Adrenal gland (tissue), 5 donors: ENCODE results near the gene AP1AR.

Experiments
- POLR2A ChIP-seq, 2 donors: fragments of 450-650 bp; IDR thresholded peaks; one replicate each; pipeline ENCODE4 v1.6.1; 2017; ENCODE audit warnings: antibody characterized with exemption in 2 of 2, mild to moderate bottlenecking in 2 of 2, moderate library complexity in 1 of 2
- TF ChIP-seq, protein P1 (sequence below), 6 experiments: fragments of 450-650 bp in 4 of 6; fragments of 200-600 bp in 2 of 6; sonication (generic) in 1 of 6; IDR thresholded peaks; 1 replicate in 5 of 6; 2 replicates in 1 of 6; pipeline versions ENCODE4 v1.5.1 to v1.8.0; 2016 to 2021; ENCODE audit warnings: antibody characterized with exemption in 6 of 6, mild to moderate bottlenecking in 2 of 6, moderate library complexity in 1 of 6
- donor health status: DM: no; HTN: no; CAD: no.

DNA sequence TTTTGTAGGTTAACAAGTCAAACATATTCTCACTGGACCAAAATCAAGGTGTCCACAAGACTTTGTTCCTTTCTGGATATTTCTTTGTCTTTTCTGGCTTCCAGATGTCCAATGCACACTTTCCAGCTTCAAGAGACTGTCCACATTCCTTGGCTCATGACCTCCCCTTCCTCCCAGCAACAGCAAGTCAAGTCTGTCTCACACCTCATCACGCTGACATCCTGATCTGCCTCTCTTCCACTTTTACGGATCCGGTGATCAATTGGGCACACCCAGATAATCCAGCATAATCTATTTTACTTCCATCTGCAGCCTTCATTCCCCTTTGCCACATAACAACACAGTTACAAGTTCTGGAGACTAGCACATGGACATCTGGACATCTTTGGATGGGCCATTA, 44.5 kb downstream of the AP1AR start:
- TF ChIP-seq, protein P1, sequence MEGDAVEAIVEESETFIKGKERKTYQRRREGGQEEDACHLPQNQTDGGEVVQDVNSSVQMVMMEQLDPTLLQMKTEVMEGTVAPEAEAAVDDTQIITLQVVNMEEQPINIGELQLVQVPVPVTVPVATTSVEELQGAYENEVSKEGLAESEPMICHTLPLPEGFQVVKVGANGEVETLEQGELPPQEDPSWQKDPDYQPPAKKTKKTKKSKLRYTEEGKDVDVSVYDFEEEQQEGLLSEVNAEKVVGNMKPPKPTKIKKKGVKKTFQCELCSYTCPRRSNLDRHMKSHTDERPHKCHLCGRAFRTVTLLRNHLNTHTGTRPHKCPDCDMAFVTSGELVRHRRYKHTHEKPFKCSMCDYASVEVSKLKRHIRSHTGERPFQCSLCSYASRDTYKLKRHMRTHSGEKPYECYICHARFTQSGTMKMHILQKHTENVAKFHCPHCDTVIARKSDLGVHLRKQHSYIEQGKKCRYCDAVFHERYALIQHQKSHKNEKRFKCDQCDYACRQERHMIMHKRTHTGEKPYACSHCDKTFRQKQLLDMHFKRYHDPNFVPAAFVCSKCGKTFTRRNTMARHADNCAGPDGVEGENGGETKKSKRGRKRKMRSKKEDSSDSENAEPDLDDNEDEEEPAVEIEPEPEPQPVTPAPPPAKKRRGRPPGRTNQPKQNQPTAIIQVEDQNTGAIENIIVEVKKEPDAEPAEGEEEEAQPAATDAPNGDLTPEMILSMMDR (IDR thresholded peaks at IDR 0.05): no peak
- no peak for TF ChIP-seq POLR2A (IDR thresholded peaks at IDR 0.05)
